GM10847 (cell line): Measurements from ENCODE around the gene ARHGEF17.

Experiments used
- POLR2A ChIP-seq: IDR thresholded peaks from 2 replicates; pipeline ENCODE4 v1.6.1; 2011; ENCODE audit not compliant: insufficient read length; ENCODE audit errors: extremely low read depth

The ARHGEF17 gene

DNA sequence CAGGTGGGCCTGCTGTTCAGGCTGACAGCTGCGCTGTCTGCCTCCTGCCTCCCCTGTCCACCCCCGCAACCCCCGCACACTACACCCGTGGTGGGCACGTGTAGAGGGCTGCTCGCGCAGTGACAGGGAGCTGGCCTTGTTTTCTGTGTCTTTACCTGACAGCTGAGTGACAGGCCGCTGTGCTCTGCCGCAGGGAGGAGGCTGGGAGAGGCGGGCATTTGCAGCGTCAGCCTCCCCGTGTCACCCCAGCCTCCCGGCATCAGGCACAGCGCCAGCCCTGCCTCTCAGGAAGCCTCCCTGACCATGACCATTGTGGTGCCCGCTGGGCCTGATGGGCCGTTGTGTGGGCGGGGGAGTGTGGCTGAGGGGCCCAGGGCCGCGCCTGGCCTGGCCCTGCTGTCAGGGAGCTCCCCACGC is 36.1 kb downstream of the ARHGEF17 start:
- no peak for TF ChIP-seq POLR2A

DNA sequence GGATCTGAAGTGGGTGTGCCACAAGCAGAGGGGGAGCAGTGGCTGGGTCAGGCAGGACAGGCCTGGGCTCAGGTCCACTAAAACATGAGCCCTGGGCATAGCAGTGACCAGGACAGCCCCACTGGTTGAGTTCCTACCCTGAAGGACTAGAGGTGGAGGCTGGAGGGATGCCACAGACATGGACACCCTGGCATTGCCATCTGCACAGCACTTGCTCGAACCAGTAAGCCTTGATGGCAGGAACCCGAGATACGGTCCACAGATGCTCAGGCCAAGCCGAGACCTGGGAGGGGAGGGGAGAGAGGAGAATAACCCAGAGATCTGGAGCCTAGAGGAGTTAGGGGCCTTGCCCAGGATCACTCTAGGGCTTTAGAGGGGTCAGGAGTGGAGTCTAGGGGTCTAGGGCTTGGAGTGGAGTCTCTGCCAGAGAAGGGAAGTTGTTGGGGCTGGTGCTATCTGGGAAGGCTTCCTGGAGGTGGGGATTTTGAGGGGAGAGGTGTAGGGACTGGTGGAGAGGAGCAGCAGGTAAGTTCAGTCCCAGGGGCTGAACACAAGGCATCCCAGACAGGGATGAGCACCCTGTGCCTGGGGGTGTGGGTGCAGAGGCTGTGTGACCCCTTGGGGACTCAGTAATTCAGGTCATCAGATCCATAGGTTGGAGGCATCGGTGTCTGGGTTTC is 37.5 kb downstream of the ARHGEF17 start:
- no peak for TF ChIP-seq POLR2A

DNA sequence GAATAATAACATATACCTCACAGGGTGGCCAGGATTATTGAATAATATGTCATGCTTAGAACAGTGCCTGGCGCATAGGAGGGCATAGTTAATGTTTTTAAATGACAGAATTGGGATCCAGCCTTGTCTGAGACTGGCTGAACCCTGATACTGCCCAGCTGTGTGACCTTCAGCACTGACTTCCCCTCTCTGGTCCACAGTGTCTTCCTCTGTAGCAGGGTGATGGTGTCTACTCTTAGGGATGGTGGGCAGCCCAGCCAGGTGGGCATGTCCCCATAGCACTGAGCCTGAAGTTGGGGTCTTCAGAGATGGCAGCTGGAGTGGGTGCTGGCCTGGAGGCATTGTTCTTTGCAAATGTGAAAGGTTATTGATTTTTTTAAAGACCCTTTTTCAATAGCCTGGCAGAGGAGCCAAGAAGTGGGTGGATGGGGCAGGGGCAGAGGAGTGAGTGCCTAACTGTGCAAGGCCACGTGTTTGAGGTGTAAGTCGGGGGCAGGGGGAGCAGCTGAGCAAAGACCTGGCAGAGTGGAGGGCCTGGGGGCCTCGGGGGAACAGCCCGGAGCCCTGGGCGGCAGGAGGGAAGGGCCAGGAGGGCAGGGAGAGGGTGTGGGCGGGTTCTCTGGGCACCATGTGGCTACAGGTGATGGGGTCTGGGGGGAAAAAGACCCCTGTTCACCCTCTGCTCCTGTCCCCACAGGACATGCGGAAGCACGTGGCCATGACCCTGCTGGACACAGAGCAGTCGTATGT is 38.3 kb downstream of the ARHGEF17 start:
- TF ChIP-seq POLR2A, result no peak

DNA sequence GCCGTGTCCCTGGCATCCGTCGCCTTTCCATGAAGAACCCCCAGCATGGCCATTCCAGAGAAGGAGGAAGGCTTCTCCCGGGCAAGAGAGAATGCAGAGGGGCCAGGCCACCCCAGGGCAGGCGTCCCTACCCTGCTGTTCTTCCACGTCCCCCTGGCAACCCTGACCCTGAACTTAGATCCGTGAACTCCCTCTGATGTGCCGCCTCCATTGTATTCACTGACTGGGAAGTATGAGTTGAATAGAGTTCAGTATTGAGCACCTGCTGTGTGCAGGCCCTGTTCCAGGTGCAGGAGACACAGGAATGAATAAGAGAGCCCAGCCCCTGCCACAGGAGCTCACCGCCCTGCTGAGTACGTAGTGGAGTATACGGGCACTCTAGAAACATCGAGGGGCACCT is 39.0 kb downstream of the ARHGEF17 start:
- no peak for TF ChIP-seq POLR2A

DNA sequence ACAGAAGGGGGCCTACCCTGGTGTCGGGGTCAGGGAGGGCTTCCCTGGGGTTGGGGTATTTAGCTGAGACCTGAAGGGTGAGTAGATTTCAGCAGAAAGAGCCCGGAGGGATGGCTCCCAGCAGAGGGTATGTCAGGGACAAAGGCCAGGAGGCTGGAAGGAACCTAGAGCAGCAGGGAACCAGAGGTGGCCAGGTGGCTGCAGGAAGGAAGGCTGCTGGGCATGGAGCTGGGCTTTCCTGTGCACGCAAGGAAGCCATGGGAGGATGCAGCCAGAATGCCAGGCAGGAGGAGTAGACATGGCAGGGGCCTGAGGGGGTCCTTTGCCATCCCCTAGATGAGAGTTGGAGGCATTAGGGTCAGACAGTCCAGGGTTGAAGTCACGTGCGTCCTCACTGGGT is 40.8 kb downstream of the ARHGEF17 start:
- no peak for TF ChIP-seq POLR2A

DNA sequence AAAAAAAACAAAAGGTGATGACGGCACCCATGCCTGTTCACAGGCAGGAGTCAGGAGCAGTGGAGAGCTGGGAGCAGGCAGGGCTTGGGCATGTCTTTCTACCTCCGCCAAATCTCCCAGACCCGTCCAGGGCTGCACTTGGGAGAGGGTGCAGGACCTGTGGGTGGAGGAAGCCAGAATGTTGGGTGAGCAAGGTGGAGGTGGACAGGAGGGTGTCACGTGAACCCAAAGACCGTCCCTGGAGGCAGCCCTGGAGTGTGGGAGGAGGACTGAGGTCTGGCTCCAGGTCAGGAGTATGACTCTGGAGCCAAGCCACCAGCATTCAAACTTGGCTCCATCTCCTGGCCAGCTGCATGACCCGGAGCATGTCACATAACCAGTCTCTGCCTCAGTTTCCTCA is 41.6 kb downstream of the ARHGEF17 start:
- no peak for TF ChIP-seq POLR2A

DNA sequence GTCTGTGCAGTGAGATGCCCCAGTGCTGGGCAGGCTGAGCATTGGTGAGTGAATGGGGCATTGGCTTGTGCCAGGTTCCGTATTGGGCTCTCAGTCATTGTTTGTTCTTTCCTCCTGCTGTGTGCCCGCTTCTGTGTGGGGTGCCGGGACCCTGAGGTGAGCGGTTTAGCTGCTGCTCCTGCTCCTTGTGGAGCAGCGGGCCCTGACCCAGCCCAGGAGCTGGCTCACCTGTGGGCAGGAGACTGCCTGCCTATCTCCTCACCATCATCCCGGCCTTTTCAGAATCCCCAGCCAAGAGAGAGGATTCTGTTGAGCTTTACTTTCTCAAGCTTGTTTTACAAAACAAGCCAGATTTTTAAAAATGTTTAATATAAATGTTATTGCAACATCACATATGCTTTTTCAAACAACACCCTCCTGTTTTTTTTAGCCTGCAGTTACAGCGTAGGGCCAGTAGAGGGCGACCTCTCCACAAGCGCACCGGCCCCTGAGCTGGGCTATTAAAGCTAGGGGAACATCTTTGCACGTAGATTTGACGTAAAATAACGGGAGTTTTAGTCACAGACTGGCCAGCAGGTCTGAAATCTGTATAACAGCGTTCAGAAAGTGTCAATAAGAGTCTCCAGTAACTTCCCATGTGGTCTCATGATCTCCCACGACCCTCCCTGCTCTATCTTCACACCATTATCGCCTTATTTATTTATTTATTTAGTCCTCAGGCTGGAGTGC is 43.0 kb downstream of the ARHGEF17 start:
- no peak for TF ChIP-seq POLR2A

DNA sequence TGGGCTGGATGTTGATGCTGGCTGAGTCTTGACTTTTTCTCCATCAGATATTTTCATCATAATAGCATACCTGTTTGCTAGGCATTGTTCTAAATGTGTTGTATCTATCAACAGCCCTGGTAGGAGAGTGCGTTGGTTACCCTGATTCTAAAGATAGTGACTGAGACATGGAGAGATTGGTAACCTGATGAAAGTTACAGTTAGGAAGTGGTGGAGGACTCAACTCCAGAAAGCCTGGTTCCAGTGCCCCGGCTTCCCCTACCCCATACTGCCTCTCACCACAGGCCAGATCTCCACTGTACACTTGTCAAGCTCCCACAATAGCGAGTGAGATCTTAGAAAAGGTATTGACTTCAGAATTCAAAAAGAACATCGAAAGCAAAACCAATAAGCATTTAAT is 45.3 kb downstream of the ARHGEF17 start:
- TF ChIP-seq POLR2A, result no peak

DNA sequence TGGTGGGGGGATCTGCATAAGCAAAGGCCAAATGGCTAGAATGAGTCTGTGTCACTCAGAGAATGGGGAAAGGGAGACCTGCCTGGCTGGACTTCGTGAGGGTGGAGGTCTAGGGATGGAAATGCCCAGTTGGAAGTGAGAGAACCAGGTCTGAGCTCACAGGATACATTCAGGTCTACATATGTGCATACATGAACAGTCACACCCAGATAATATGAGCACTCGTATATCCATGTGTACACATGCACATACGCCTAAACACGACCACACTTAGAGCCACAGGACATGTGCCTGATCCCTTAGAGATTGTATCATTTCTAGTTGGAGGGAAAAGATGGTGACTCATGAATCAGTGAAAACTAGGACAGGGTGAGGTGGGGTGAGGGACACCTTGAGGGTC is 47.0 kb downstream of the ARHGEF17 start:
- TF ChIP-seq POLR2A, result no peak

DNA sequence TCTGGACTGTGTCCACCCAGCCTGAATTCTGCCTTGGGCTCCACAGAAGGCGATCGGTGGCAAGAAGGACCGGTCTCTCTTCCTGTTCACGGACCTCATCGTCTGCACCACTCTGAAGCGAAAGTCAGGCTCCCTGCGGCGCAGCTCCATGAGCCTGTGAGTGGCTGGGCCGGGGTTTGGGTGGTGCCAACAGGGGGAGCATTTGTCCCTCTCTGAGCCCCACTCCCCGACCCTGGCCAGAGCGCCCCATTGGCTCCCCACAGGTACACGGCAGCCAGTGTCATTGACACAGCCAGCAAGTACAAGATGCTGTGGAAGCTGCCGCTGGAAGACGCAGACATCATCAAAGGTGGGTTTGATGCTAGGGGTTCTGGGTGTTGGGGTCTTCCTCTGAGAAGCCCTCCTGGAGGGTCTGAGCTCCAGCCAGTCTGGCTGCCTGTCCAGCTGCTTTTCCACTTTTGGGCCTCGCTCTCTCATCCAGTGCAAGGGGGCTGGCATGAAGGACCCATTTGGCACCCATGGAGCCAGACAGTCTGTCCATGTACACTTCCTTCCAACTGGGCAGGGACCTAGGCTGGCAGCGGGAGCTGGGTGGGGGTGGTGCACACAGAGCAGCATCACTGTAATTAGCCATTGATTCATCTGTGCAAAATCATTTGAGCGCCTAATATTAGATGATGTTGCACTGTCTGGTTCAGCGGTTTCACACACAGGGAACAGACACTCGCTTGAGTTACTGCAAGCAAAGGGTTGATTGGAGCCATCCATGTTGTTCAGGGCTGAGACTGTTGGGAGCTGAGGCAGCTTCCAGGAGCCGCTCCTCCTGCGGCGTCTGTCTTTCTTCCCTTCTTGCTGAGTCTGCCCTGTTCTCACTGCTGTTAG is 49.1 kb downstream of the ARHGEF17 start:
- TF ChIP-seq POLR2A, result no peak

DNA sequence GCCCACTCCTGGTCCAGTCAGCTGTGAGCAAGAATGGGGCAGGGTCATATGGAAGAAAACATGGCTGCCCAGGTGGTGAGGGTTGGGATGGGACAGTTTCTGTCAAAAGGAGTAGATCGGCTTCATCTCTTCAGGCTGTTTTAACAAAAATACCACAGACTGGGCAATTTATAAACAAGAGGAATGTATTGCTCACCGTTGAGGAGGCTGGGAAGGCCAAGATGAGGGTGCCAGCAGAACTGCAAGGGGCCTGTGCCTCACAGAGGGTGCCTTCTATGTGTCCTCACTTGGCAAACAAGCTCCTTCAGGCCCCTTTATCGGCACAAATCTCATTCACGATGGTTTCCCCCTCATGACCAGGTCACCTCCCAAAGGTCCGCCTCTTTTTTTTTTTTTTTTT is 50.0 kb downstream of the ARHGEF17 start:
- TF ChIP-seq POLR2A, result no peak

DNA sequence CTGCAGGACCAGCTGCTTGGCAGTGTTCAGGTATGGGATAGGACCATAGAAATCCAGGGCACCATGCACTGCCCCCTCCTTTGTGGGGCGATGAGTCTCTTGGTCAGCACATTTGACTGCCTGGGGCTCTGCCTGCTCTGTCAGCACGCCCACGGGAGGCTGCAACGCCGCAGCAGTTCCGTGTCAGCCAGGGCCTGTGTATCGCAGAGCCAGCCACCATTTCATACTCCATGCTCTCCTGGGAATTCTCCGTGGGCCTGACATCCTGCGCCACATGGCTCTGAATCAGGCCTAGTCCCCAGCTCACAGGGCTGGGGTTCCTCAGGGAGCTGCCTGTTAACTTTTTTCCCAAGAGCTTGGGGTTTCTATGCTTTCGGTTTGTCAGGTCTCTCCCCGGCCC is 51.3 kb downstream of the ARHGEF17 start:
- no peak for TF ChIP-seq POLR2A

DNA sequence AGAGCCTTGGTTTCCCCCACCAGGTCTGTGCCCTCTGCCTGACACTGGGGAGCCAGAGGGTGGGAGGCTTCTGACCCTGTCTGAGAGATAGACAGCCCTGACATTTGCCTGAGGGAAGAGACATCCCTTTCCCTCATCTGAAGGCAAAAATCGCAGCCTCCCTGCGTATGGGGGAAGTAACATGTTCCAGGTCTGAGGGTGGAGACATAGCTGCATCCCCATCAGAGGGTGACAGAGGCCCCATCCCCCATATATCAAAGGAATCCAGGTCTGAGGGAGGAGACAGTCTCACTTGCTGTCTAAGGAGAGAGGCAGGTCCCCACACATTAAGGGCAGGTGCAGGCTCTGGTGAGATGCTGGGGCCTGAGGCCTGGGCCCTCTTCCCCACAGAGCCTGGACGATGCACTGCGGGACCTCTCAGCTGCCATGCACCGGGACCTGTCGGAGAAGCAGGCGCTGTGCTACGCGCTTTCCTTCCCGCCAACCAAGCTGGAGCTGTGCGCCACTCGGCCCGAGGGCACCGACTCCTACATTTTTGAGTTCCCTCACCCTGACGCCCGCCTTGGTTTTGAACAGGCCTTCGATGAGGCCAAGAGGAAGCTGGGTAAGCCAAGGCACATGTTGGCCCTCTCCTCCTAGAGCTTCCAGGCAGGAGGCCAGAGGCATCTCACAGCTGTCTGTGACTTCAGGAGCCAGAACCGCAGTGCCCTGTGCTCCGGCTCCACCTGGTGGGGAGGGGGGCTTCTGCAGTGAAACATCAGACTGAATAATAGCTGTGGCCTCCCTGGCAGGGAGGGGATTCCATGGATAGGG is 52.1 kb downstream of the ARHGEF17 start:
- TF ChIP-seq POLR2A, result no peak

DNA sequence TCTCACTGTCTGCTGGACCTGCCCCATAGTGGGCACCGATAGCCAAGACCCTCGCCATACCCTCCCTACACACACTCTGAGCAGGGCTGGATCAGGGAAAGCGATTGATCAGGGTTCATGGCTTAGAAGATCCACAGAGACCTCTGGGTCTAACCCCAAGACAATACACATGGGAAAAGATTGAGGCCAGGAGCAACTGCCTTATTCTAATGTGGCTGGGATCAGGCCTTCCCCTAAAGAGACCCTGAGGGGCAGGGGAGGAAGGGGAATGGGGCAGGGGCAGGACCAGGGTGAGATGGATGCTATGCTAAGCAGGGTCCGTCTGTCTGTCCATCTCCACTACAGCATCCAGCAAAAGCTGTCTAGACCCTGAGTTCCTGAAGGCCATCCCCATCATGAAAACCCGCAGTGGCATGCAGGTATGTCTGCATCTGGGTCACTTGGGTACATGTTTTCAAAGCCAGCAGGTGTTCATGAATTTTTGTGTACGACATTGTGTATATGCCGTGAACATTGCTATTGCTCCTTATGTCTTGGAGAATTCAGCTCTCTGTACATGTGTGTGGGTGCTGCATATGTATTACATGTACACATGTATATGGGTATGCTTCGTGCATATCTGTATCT is 52.8 kb downstream of the ARHGEF17 start:
- no peak for TF ChIP-seq POLR2A
